Esophagus muscularis mucosa (tissue), 4 donors: ENCODE measurements around the gene LRRC14B.

ENCODE experiments used
- CTCF ChIP-seq, 3 experiments: fragments of 200-600 bp in 2 of 3; fragments of 450-650 bp in 1 of 3; sonication (generic) in 2 of 3; IDR thresholded peaks; one replicate each; pipeline ENCODE4 v1.5.1; 2017 to 2019; ENCODE audit warnings: antibody characterized with exemption in 3 of 3, mild to moderate bottlenecking in 2 of 3, moderate library complexity in 1 of 3
- EP300 ChIP-seq: sonication (generic); formaldehyde crosslinking; IDR thresholded peaks from one replicate; pipeline ENCODE4 v1.6.1; 2017; ENCODE audit warnings: antibody characterized with exemption
- POLR2AphosphoS5 ChIP-seq, 2 donors: sonication (generic); formaldehyde crosslinking; IDR thresholded peaks; one replicate each; pipeline ENCODE4 v1.6.1; 2017; ENCODE audit warnings: antibody characterized with exemption in 2 of 2

DNA sequence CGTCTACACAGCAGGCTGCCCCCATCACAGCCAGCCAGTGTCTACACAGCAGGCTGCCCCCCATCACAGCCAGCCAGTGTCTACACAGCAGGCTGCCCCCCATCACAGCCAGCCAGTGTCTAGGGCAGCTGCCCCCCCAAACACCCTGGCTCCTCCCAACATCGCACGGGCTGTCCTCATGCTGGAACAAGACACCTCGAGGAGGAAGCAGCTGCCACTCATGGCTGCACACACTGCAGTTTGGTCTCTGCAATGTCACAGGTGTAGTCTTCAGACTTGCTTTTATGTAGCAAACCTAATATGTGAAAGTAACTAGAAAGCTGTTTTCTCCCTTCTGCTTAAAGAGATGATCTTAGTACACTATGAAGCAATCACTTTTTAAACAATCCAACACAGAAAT, 9.7 kb downstream of the LRRC14B start:
- TF ChIP-seq CTCF (IDR thresholded peaks at IDR 0.05) = no peak
- TF ChIP-seq EP300 = no peak
- TF ChIP-seq POLR2AphosphoS5 (IDR thresholded peaks at IDR 0.05) = no peak
